Stimulated activated naive B cell treated with anti-CD40 and anti-IgM and Interleukin-4, amounts not matched to agents 10 μg/mL and 1 μg/mL and 100 μg/mL, for 72 hours (primary cell): Measurements from ENCODE around the gene TLCD5.

Source experiments
- ATAC-seq, 2 donors: fragments of 150-1000 bp; cut with Tn5 transposase; replicated peaks; 2 replicates each; pipeline ENCODE4 v1.10.0; 2021; ENCODE audit warnings: moderate library complexity in 1 of 2
- DNase-seq: peaks from one replicate; pipeline ENCODE4 v3.0.0; 2021
- H3K27ac Mint-ChIP-seq: one replicate; pipeline ENCODE4 v1.8.0; 2022; ENCODE audit warnings: mild to moderate bottlenecking, mixed read lengths
- H3K27me3 Mint-ChIP-seq, 2 donors: one replicate each; pipeline ENCODE4 v1.8.0; 2022; ENCODE audit warnings: mixed read lengths in 2 of 2
- H3K36me3 Mint-ChIP-seq, 2 donors: one replicate each; pipeline ENCODE4 v1.8.0; 2022; ENCODE audit warnings: mixed read lengths in 2 of 2, mild to moderate bottlenecking in 1 of 2
- H3K4me1 Mint-ChIP-seq, 2 donors: one replicate each; pipeline ENCODE4 v1.8.0; 2022; ENCODE audit warnings: mixed read lengths in 2 of 2, mild to moderate bottlenecking in 1 of 2
- H3K4me3 Mint-ChIP-seq, 2 donors: one replicate each; pipeline ENCODE4 v1.8.0; 2022; ENCODE audit warnings: mild to moderate bottlenecking in 2 of 2, mixed read lengths in 2 of 2, moderate library complexity in 1 of 2
- H3K9me3 Mint-ChIP-seq, 2 donors: one replicate each; pipeline ENCODE4 v1.8.0; 2022; ENCODE audit warnings: mixed read lengths in 2 of 2, mild to moderate bottlenecking in 1 of 2

The TLCD5 gene

DNA sequence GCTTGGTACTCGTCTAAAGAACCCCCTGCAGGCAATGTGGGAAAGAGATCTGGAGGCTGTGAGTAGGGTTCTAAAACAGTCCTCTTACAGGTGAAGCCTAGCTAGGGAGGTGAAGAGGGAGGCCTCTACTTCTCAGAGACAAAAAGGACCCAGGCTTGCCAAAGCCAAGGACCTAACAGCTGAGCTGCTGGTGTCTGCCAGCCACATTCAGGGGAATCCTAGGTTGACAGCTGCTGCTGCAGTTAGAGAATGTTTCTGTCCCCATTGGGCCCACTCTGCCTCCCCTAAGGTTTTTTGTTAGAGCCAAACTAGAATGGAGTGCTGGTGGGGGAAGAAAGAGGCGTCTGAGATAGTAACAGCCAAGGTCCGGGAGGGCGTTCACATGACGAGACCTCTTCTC is 26.6 kb upstream of the TLCD5 start:
- H3K4me1 Mint-ChIP-seq: peaks cover 0 to 5% of the 10 kb centered on the region in 2 donors
- H3K27me3 Mint-ChIP-seq: peaks cover 52 to 66% of the 10 kb centered on the region in 2 donors
- no peak for ATAC-seq
- H3K9me3 Mint-ChIP-seq: no peaks in the 10 kb centered on the region
- no peak overlapping the region for H3K4me3 Mint-ChIP-seq
- H3K27ac Mint-ChIP-seq: no peak overlapping the region
- no peaks in the 10 kb centered on the region for H3K36me3 Mint-ChIP-seq
- DNase-seq: no peak

- H3K27ac Mint-ChIP-seq: no peak overlapping the region
- no peaks in the 10 kb centered on the region for H3K9me3 Mint-ChIP-seq
- no peak overlapping the region for H3K4me3 Mint-ChIP-seq
- DNase-seq: no peak
- ATAC-seq: peak; percentile 10 to 34
- peaks cover 0 to 5% of the 10 kb centered on the region in 2 donors for H3K4me1 Mint-ChIP-seq
- no peaks in the 10 kb centered on the region for H3K36me3 Mint-ChIP-seq
- peaks cover 51 to 61% of the 10 kb centered on the region in 2 donors for H3K27me3 Mint-ChIP-seq
These were observed 22.9 kb upstream of the TLCD5 start for GRCh38 chr11:120302001-120302805.

DNA sequence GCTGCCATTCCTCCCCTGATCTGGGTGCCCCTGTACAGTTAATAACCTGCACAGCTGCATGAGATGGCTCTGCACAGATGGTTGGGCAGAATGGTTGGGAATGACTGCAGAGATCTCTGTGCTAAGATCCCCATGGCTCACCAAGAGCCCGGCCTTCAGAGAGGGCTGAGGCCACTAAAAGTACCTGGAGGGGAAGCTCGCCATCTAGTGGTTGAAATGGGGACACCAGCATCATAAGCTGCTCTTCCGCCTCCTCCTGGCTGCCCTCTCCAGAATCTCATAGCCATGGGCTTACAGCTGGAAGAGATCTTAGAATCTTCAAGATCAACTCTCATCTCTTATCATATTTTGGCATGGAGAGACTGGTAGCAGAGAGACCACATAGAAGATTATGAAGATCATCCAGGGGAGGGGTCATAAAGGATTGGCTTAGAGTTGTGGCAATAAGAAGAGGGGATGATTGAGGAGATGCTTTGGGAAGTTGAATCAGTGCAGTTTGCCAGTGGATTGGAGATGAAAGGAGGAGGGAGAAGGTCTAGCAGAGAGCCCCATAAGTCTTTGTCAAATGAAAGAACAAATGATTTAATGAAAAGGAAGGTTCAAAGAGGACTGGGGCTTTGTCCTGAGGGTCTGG is 22.0 kb upstream of the TLCD5 start:
- DNase-seq (peak; percentile 42), ATAC-seq (peak; percentile 90 to 92)
- Mint-ChIP-seq H3K36me3 (no peaks in the 10 kb centered on the region), H3K27me3 (peaks cover 46 to 57% of the 10 kb centered on the region in 2 donors), H3K4me1 (peaks cover 0 to 5% of the 10 kb centered on the region in 2 donors), H3K4me3 (no peak overlapping the region), H3K9me3 (no peaks in the 10 kb centered on the region), H3K27ac (no peak overlapping the region)

DNA sequence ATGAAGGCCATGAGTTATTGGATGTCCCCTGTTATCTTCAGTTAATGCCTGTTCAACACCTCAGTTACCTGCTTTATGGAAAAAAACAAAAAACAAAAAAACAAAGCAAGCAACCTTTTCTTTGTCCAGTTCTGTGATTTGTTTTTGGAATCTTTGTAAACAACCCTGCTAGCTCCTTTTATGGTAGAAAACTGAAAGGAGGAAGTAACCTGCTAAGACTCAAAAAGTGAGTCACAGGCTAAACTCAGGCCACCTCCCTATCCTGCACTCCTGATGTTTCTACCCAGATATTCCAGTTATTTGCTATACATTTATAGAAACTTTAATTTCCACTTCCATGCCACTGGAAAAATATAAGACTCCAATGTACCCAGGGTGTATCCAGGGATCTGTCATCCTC is 20.6 kb upstream of the TLCD5 start:
- Mint-ChIP-seq H3K27me3 (peaks cover 37 to 46% of the 10 kb centered on the region in 2 donors), H3K9me3 (no peaks in the 10 kb centered on the region), H3K36me3 (no peaks in the 10 kb centered on the region), H3K4me1 (peaks cover 0 to 5% of the 10 kb centered on the region in 2 donors), H3K27ac (no peak overlapping the region), H3K4me3 (no peak overlapping the region)
- ATAC-seq (no peak), DNase-seq (no peak)

DNA sequence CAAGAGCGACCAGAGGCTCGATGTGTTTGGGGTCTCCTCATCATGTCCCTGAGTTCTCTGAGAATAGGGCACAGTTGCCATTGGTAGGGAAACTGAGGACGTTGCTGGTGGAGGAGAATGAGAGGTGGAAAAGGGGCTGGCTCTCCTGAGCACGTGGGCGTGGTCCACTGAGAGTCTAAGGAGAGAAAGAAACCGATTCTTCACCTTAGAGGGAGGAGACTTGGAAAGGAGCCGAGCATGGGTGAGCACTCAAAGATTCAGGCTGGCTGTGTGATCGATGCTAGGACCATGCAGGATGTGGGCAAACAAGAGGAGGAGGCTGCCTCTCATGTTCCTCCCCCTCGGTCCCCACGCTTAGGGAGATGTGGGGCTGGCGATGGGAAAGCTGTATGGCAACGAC is 19.8 kb upstream of the TLCD5 start:
- H3K27ac Mint-ChIP-seq: no peak overlapping the region

DNA sequence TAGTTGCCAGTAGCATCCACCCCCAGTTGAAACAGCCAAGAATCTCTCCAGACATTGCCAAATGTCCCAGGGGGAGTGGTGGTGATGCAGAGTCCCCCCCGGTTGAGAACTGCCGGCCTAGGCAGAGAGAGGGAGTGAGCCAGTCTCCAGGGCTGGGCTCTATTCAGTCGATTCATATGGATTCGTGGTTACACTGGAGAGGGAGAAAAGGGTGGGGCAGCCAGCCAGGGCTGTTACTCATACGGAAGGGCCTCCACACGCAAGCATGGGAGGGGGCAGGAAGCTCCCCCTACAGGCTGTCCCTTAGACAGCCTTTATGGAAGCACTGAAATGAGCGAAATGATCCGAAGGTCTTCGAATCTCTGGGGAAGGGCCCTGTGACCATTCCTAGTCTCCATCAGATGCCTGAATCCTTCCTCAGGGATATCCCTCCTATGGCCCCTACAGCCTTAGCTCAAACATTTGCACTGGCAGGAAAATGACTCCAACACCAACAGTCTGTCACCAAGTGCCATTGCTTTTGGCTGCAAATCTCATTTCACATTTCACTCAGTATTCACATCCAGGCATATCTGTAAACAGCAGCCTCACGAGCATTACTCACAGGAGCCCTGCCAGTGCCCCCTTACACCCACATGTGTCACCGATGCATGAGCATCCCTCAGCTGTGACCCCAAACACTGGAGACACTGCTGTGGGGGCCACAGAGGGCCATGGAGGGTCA is 18.4 kb upstream of the TLCD5 start:
- peaks cover 0 to 3% of the 10 kb centered on the region in 2 donors for H3K4me1 Mint-ChIP-seq
- H3K36me3 Mint-ChIP-seq: no peaks in the 10 kb centered on the region
- H3K9me3 Mint-ChIP-seq: no peaks in the 10 kb centered on the region
- ATAC-seq (no peak), DNase-seq (no peak)
- no peak overlapping the region for H3K4me3 Mint-ChIP-seq
- no peak overlapping the region for H3K27ac Mint-ChIP-seq
- peaks cover 31 to 38% of the 10 kb centered on the region in 2 donors for H3K27me3 Mint-ChIP-seq

More for the DNA sequence above, 19.8 kb upstream of the TLCD5 start:
- no peaks in the 10 kb centered on the region for H3K9me3 Mint-ChIP-seq
- DNase-seq (no peak), ATAC-seq (no peak)
- no peak overlapping the region for H3K4me3 Mint-ChIP-seq
- peaks cover 32 to 41% of the 10 kb centered on the region in 2 donors for H3K27me3 Mint-ChIP-seq
- H3K4me1 Mint-ChIP-seq: peaks cover 0 to 3% of the 10 kb centered on the region in 2 donors
- H3K36me3 Mint-ChIP-seq: no peaks in the 10 kb centered on the region

DNA sequence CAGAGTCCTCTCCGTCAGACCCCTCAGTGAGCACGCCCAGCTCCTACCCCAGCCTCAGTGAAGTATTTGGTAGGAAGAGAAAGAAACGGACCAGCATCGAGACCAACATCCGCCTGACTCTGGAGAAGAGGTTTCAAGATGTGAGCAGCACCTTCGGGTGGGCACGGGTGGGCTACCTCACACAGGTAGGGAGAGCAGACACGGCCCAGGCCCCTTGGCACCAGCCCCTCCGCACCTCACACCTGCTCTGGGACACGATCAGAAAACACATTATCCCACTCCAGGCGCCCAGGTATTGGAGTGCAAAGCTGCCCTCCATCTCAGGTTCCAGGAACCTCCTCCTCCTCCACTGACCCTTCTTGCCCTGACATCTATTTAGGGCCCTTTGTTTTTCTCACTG is 17.6 kb upstream of the TLCD5 start:
- peaks cover 27 to 31% of the 10 kb centered on the region in 2 donors for H3K27me3 Mint-ChIP-seq
- H3K9me3 Mint-ChIP-seq: no peaks in the 10 kb centered on the region
- DNase-seq: no peak
- H3K4me3 Mint-ChIP-seq: no peak overlapping the region
- H3K36me3 Mint-ChIP-seq: no peaks in the 10 kb centered on the region
- H3K4me1 Mint-ChIP-seq: peaks cover 0 to 3% of the 10 kb centered on the region in 2 donors
- ATAC-seq: no peak
- H3K27ac Mint-ChIP-seq: no peak overlapping the region

GRCh38 chr11:120308081-120308480 is 17.0 kb upstream of the TLCD5 start:
- Mint-ChIP-seq H3K4me3 (no peak overlapping the region), H3K9me3 (no peaks in the 10 kb centered on the region), H3K36me3 (no peaks in the 10 kb centered on the region), H3K4me1 (peaks cover 0 to 3% of the 10 kb centered on the region in 2 donors), H3K27ac (no peak overlapping the region), H3K27me3 (peaks cover 32% of the 10 kb centered on the region in 2 donors)
- DNase-seq (no peak), ATAC-seq (no peak)

DNA sequence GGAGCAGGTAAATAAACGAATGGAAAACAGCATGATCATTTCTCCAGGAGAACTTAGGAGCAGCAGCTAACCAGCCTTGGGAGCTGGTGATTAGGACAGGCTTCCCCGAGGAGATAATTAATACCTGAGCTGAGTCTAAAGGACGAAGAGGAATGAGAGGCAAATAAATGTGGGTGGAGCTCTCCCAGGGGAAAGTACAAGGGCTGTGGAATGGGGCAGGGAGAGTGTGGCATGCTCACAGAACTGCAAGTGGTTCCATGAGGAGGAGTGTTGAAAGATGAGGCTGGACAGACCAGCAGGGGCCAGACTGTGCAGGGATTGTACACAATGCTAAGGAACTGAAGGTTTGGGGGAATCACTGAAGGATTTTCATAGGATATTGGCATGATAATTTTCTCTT is 14.2 kb upstream of the TLCD5 start:
- Mint-ChIP-seq H3K27ac (no peak overlapping the region), H3K4me3 (no peak overlapping the region), H3K4me1 (no peaks in the 10 kb centered on the region), H3K9me3 (no peaks in the 10 kb centered on the region), H3K36me3 (no peaks in the 10 kb centered on the region), H3K27me3 (peaks cover 22% of the 10 kb centered on the region in 2 donors)
- DNase-seq: no peak
- no peak for ATAC-seq

GRCh38 chr11:120314861-120315260 is 10.2 kb upstream of the TLCD5 start:
- ATAC-seq: no peak
- H3K27me3 Mint-ChIP-seq: peaks cover 36 to 38% of the 10 kb centered on the region in 2 donors
- H3K4me1 Mint-ChIP-seq: peaks cover 0 to 2% of the 10 kb centered on the region in 2 donors
- H3K36me3 Mint-ChIP-seq: no peaks in the 10 kb centered on the region
- no peak for DNase-seq
- no peak overlapping the region for H3K4me3 Mint-ChIP-seq
- H3K9me3 Mint-ChIP-seq: no peaks in the 10 kb centered on the region
- no peak overlapping the region for H3K27ac Mint-ChIP-seq

DNA sequence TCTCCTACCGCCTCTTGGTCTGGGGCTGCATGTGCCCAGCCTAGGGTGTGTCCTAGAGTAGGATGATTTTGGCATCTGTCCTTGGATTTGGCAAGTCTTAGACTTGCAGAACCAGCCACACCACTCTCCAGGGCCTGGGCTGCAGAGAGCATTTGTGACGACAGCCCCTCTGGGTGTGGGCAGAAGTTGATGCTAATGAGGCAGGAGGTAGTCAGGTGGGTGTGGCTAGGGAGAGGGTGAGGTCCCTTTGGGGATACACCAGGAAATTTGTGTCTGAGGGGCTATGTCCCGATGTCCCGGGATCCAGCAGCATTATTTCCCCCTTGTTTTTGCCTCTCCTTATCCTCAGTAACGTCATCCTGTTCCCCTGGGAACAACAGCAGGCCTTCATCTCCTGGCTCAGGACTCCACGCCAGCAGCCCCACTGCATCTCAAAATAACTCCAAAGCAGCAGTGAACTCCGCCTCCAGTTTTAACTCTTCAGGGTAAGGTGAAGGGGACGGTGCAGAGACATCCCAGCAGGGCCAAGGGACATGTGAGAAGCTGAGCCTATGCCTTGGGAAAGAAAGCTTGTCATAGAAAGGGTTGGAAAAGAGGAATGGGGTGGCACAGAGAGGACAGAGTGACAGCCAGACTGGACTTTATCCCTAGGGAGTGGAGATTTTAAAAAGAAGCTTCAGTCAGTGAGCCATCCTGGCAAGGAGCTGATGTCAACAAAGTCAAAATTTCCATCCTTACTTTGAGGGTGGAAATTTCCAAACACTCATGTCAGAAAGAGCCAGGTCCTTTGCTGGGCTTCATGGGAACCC is 8.0 kb upstream of the TLCD5 start:
- ATAC-seq: no peak
- Mint-ChIP-seq H3K4me3 (no peak overlapping the region), H3K4me1 (peaks cover 0 to 2% of the 10 kb centered on the region in 2 donors), H3K9me3 (no peaks in the 10 kb centered on the region), H3K27me3 (peaks cover 42 to 53% of the 10 kb centered on the region in 2 donors), H3K36me3 (no peaks in the 10 kb centered on the region), H3K27ac (no peak overlapping the region)
- no peak for DNase-seq

DNA sequence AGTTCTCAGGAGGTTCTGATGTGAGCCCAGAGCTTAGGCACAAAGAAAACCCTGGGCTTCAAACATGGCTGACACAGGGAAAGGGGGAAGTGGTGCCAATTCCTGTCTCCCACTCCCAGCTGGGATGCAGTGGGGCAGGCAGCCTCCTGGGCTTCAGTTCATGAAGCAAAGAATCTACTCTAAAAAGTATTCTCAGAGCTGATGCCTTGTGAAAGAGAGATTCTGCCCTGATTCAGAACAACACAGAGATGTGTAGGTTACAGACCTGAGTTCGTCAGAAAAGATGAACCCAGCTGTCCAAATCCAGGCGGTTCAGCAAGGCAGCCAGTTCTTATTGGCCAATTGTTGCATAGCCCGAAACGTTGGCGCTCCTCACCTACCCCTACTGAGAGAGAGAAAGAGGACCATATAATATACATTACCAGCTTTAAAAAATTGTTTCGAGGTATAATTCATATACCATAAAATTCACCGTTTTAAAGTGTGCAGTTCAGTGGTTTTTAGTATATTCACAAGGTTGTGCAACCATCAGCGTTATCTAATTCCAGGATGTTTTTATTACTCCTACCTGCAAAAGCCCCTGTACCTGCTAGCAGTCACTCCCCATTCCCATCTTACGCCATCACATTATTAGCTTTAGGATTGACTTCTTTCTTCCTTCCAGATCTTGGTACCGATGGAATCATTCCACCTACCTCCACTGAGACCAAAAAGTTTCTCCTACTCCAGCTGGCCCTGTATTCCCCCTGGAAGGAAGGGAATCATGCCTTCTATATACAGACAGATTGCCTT is 7.2 kb upstream of the TLCD5 start:
- H3K27ac Mint-ChIP-seq: no peak overlapping the region
- DNase-seq: no peak
- H3K4me3 Mint-ChIP-seq: no peak overlapping the region
- ATAC-seq: no peak
- H3K27me3 Mint-ChIP-seq: peaks cover 43 to 55% of the 10 kb centered on the region in 2 donors
- no peaks in the 10 kb centered on the region for H3K9me3 Mint-ChIP-seq
- H3K4me1 Mint-ChIP-seq: peaks cover 0 to 2% of the 10 kb centered on the region in 2 donors
- H3K36me3 Mint-ChIP-seq: no peaks in the 10 kb centered on the region

GRCh38 chr11:120318906-120319305 is 6.2 kb upstream of the TLCD5 start:
- H3K4me1 Mint-ChIP-seq: peaks cover 0 to 2% of the 10 kb centered on the region in 2 donors
- peaks cover 49% of the 10 kb centered on the region in 2 donors for H3K27me3 Mint-ChIP-seq
- H3K27ac Mint-ChIP-seq: no peak overlapping the region
- no peak overlapping the region for H3K4me3 Mint-ChIP-seq
- H3K36me3 Mint-ChIP-seq: no peaks in the 10 kb centered on the region
- ATAC-seq (no peak), DNase-seq (no peak)
- no peaks in the 10 kb centered on the region for H3K9me3 Mint-ChIP-seq
